NCI-H2196 (cell line): ENCODE measurements around the gene RLBP1.

ENCODE experiments used
- DNase-seq: peaks from one replicate; lab custom pipeline; 2025; ENCODE audit not compliant: unreplicated experiment; lab: John Stamatoyannopoulos, UW

RLBP1 gene

DNA sequence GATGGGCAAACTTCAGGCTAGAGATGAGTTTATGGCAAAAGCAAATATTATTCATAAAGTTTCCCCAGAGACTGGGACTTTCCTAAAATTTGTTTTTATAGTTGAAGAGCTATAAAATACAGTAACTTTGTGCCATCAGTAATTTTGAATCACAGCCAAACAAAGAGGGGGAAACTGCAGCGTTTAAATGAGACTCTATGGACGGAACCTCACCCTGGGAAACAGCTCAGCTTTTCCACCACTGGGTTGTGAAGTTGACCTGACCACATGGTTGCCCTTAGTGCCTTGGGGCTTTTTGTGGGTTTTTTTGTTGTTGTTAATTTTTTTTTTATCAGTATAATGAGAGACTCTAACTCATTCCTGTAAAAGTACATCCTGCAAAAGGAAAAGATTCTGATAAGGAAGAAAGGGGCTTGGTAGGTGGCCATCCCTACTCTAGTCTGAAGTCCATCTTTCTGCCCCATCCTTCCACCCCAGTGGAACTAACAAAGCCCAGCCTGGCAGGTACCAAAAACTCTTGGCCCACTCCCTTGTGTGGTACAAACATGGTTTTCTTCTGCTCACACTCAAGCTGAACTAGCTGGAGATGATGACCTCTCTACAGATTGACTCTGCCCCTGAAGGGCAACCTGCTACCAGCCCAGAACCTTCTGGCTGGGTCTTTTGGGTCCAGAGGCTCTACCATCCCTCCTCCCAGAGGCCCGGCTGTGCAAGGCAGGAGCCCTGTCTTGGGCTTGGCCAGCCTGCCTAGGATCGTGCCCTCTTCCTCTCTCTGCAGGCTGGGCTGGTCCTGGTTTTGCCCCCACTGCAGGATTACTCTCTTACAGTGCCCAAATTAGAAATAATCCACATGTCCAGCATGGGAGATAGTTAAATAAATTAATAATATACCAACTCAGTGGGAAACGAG is 41.2 kb downstream of the RLBP1 start:
- no peak for DNase-seq

DNA sequence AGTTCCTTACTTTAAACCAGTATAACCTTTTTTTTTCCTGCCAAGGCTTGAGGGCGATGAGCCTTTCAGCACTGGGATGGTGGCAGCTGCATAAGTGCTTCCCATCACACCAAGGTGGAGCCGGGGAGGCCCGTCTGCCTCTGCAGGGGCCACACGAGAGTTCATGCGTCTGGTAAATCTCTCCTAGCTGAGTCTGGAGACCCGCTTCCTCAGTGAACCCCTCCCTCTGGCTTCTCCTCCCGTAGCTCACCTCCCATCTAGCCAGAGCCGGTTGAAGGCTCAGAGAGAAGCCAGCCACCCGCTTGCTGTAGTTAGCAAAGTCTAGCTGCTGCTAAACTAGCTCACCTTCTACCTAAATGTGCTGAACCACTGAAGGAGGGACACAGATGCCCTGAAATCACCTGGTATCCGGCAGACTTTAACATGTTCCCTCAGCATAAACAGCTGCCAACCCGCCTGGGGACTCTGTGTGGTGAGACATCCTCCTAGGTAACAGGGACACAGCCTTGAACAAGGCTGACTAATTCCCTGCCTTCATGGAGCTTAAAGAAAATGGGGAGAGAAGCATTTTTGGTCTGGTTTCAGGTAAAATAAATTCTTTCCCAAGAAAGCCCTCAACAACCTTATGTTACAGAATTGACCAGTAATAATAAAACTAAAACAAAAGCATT is 42.9 kb downstream of the RLBP1 start:
- DNase-seq = no peak

DNA sequence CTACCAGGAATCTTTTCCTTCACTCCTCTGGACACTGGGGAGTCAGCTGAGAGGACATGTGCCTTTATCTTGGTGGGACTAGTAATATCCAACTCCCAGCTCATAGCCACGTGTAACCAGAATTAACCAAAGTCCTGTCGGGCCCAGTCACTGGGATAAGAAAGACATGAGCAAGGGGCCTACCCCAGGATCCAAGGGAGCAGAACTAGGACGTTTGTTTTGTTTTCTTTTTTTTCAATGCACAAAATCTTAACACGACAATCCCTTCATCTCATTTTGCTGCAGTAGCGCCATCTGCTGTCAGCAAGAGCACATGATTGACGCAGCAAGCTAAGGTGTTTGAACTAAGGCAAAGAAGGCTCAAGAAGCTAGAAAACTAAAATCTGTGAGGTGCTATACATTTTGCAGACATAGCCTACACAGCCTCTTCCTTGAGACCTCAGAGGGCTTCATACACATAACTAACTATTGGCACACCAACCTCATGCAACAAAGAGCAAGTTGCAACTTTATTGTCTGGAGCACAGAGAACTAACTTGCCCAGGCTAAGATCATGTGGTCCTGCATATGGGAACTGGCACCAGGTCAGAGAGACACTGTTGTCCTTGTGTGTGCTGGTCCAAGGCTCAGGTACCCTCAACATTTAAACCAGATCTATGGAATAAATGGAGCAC is 43.6 kb downstream of the RLBP1 start:
- DNase-seq = peak; percentile 50

DNA sequence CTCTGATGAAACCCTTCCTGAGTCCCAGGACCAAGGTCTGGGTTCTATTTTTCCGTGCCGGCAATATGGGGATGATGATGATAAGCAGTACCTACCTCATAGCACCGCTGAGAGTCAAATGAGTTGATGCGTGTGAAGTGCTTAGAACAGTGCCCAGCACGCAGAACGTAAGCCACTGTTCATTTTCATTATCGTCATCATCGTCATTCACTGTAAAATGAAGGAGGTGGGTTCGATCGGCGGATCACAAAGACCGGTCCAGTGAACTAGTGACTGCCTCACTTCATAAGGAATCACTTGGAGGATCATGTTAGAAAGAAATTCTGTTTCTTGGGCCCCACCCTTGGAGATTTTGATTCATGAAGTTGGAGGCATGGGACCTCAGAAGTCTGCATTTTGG is 44.3 kb downstream of the RLBP1 start:
- no peak for DNase-seq

DNA sequence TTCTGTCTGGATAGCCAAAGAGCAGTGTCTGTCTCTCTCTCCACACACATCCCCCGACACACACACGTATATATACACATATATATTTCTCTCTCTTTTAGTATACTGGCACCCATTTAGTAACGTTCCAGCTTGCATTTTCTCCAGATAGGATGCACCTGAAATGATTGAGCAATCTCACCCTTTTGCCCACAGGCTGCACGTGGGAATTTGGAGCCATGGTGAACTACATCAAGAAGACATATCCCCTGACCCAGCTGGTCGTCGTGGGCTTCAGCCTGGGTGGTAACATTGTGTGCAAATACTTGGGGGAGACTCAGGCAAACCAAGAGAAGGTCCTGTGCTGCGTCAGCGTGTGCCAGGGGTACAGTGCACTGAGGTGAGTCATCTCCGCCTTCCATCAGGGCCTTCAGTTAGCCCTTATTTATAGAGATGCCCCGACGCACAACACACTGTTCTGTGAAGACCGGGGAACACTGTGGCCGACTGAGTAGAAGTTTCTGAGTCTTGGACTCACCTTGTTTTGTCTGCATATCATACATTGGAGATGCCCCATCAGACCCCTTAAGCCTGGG is 45.7 kb downstream of the RLBP1 start:
- DNase-seq = no peak

DNA sequence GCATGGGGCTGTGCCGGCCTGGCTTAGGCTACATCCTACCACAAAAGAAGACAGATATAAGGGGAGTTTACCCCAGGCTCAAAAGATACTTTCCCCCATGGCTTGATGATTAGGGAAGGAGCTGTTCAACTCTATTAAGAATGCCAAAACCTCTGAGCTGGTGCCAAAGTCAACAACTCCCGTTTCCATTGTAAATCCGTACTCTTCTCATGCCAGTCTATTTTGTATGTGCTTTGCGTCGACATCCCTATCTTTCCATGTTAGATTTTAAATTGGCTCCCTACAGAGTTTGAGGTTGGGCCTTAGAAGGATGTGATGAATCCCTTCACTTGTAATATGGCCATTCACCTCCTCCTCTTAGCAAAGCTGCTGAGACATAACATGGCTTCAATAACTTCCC is 46.9 kb downstream of the RLBP1 start:
- peak; percentile 2 for DNase-seq

DNA sequence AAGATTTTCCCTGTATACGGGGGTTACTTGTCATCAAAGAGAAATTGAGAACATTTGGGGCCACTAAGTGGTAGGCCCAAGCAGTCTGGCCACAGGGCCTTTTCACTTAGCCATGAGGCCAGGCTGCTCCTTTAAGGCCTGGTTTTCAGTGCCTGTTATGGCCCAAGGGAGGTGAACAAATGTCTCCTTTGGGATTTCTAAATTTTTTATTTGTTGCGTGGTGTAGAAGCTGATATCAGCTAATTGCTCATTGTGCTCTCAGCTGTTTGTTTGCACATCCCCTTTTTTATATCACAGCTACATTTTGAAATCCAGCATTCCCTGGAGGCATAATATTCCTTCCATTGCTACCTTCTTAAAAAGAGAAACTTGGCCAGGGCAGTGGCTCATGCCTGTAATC is 48.5 kb downstream of the RLBP1 start:
- no peak for DNase-seq

DNA sequence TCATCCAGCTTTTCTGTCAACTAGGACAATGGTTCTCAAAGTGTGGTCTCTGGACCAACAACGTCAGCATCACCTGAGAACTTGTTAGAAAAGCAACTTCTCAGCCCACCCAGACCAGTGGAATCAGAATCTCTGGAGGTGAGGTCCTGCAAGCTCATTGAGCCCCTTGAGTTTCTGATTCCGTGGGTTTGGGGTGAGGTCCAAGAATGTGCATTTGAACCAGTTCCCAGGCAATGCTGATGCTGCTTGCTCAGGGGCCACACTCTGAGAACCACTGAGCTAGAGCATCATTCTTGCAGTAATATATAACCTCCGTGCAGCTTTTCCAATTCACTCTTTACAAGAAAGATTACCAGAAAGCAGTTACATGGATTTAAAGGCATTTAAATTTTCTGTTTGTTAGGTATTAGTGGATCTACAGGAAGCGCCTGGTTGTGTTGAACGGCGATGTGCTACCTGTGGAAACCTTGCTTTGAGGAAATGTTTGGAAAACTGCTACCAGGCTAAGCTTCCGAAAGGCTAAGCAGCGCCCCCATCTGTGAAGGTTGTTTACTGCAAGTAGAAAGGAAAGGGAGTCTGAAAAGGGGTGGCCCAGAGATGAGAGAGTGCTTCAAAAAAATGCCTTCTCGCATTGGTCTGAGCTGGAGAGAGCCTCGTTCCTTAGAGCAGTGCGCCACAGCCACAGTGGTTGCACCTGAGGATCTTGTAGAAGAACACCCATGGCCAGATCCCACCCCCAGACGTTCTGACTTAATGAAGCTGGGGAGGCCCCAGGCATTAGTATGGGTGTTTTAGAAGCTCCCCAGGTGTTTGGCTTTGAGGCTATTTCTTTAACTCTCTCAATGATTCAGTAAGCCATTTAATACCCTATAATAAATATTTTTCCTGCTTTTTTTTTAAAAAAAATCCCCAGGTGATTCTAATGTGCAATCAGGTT is 50.0 kb downstream of the RLBP1 start:
- DNase-seq = peak; percentile 48

DNA sequence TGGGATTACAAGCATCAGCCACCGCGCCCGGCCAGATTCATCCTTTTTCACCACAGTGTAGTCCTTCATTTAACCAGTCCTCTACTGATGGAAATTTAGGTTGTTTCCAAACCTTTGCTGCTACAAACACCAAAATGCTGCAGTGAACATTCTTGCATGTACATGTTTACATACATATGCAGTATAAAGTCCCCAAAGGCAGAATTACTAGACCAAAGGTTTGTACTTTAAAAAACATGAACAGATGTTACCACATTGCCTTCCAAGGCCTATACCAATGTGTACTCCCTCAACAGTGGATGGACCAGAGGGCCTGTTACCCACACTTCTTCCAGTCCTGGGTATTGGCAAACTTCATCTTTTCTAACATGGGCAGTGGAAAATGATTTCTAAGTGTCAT is 51.0 kb downstream of the RLBP1 start:
- DNase-seq = no peak

DNA sequence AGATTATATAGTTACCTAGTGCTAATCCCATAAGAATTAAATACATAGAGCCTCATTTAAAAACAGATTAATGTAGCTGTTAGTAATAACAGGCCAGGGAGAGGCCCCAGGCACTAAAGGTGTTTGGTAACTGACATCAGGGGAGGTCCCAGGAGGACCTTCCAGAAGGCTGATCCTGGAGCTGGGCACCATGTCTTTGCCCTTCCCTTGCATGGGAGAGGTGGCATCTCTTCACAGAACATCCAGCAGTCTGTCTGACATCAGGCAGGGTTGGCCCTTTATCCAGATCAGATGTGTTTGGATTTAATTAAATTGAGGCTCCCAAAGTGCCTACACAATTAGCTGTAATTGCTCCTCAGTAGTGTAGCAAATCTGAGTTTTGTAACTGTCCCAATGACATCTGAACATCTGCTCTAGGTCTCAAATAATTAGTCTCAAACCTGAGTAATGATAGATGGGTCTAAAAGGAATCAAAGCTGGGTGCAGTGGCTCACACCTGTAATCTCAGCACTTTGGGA is 53.0 kb downstream of the RLBP1 start:
- DNase-seq = no peak

DNA sequence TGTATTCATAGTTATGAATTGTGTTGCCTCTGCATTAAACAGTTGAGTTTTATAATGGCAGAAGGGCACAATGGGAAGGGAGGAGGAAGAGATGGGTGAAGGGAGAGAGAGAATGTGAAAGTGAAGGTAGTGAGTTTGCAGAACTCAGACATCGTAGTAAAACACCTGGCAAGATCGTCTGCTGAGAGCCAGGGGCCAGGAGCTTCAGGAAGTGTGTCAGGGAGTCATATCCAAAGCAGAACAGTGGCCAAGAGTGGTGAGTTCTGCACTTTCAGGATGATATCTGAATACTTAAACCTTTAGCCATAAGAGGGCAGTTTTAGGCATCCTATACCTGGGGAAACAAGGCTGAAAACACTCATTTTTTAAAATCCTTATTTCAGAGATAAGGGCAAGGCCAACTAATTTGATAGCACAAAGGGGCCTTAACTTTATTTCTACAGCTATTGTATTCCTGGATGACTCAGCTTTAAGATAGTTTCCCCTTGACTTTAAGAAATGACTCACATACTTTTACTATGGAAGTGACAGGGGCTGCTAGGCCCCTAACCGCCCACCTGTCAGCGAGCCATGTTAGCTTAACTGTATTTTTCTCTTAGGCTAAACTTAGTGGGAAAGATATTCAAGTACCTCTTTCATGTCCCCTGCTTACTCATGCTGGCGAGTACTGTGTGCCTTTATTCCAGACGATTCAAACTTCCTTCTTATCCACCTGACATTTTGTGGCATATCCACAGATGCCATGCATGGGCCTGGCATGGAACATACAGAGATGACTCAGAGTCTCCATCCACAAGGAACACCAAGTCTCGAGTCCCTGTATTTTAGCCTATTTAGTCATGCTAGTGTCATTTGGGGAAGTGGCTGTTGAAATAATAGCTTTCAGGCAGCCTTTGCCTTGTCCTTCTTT is 53.9 kb downstream of the RLBP1 start:
- no peak for DNase-seq

DNA sequence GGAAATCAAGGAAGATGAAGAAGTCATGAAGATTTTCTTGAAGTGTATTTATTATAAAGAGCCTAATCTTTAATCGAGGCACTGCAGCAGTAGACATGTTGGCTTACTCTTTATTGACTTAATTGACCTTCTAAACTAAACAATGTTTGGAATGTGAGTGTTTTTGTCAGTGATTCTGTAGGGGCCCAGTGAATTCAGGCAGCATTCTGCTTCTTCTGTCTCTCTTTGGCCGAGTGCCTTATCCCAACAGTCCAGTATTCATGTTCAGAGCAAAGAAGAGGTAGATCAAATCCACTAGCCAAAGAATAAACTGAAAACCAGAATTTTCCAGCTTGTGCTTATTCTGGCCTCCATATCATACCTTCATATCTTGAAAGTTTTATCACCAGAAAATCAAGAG is 55.7 kb downstream of the RLBP1 start:
- DNase-seq = no peak

DNA sequence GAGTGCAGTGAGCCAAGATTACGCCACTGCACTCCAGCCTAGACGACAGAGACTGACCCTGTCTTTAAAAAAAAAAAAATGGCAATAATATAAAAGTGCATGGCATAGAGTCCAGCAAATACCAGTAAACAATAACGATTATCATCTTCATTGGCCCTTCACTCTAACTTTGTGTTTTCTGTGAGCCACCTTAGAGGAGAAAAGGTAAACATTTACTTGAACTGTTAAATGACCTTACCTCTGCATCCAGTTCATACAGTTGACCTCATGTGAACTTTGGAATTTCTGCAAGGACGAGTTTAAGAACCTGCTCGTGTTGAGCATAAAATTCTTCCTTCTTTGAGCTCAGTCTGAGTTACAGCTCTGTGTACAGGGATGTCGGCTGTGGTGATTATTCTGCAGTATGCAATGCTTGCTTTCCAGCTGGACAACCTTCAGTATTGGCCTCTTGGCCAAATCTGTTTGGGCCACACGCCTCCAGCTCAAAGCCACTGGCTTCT is 56.6 kb downstream of the RLBP1 start:
- no peak for DNase-seq

DNA sequence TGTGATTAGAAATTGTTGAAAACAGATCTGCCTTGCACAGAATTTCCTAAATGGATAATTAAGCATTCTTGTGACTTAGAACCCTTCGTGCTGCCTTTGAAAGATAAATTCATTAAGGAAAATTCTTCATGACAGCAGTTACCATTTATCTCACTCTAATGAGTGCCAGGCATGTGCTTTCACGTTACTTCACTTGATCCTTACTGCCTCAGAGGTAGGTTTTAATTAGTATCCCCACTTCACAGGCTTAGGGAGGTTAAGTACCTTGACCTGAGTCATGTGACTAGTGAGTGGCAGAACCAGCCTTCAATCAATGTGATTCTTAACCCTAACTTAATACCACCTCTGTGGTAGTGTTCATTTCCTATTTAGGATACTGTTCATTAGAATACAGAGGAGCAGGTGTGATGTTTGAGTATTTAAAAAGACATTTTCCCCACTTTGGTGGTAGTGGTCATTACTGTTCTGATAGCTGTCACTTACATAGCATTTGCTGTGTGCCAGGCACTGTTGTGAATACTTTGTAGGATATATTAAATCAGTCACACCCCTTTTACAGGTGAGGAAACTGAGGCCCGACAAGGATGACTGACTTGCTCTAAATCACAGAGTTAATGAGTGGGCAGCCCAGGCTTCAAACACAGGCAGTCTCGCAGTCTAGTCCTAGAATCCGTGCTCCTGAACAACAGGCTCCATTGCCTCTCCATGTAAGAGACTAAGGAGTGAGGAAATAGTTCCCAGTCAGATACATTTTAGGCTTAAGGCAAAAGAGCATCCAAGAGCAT is 57.9 kb downstream of the RLBP1 start:
- DNase-seq = no peak

DNA sequence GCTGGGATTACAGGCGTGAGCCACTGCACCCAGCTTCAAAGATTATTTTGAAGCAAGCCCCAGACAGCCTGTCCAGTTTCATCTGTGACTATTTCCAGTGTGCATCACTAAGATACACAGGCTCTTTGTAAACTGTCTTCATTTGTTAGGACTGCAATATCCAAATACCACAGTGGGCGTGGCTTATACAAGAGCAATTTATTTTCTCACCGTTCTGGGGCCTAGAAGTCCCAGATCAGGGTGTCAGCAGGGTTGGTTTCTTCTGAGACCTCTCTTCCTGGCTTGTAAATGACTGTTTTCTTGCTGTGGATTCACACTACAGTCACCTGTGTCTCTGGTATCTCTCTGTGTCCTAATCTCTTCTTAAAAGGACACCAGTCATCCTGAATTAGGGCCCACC is 59.7 kb downstream of the RLBP1 start:
- DNase-seq = no peak
